Endothelial cell of umbilical vein (primary cell): ENCODE data around the gene EPRS1. TPM values are rescaled to one million over a fixed set of nuclear protein-coding genes. Genes with fewer than 3 reads are reported as not detected.

Source experiments
- BruUV-seq: library from RNA; stranded (reverse); fragments of 400-500 nt; replicated peaks from 2 replicates; lab custom pipeline; 2021; lab: Mats Ljungman, UMichigan
- CTCF ChIA-PET: fragments of 300-600, 350-600 bp; sonication (Branson Sonifier 250); formaldehyde crosslinking; loops from one replicate; lab custom pipeline; 2021; ENCODE audit warnings: antibody characterized with exemption, inconsistent platforms; lab: Charles Lee
- POLR2A ChIA-PET: fragments of 300-600, 350-600 bp; sonication (Branson Sonifier 250); formaldehyde crosslinking; loops from one replicate; lab custom pipeline; 2021; ENCODE audit warnings: antibody characterized with exemption, inconsistent platforms; lab: Charles Lee
- DNase-seq: peaks from one replicate; pipeline ENCODE4 v3.0.0-alpha.2; 2011; ENCODE audit warnings: low read depth, low spot score
- FAIRE-seq: peaks from 2 replicates; lab custom pipeline; 2011; peaks lifted over from hg19 to GRCh38; lab: Jason Lieb, UNC
- H2AFZ ChIP-seq: 2 replicates; pipeline ENCODE4 v1.6.0; 2012; ENCODE audit warnings: low read depth, low read length, control low read depth, inconsistent platforms
- H3K27ac ChIP-seq: 2 replicates; pipeline ENCODE4 v1.5.1; 2011; ENCODE audit warnings: low read depth, mild to moderate bottlenecking, control low read depth, low read length, moderate library complexity; ENCODE audit not compliant: insufficient read depth
- H3K27me3 ChIP-seq, 2 experiments: 2 replicates each; pipeline versions ENCODE4 v1.6.0 to v1.6.1; 2011; ENCODE audit warnings: low read length in 2 of 2, mixed read lengths in 1 of 2; ENCODE audit not compliant: control insufficient read depth in 2 of 2, insufficient read depth in 2 of 2
- H3K36me3 ChIP-seq, 2 experiments: 2 replicates in 1 of 2; 3 replicates in 1 of 2; pipeline ENCODE4 v1.5.1; 2011; ENCODE audit warnings: low read length in 2 of 2, mild to moderate bottlenecking in 1 of 2, moderate library complexity in 1 of 2; ENCODE audit not compliant: control insufficient read depth in 2 of 2, insufficient read depth in 2 of 2; ENCODE audit errors: extremely low read depth in 1 of 2
- H3K4me1 ChIP-seq: 3 replicates; pipeline ENCODE4 v1.5.1; 2011; ENCODE audit warnings: mild to moderate bottlenecking, low read length; ENCODE audit not compliant: control insufficient read depth, insufficient read depth; ENCODE audit errors: extremely low read depth
- H3K4me2 ChIP-seq: 2 replicates; pipeline ENCODE4 v1.6.1; 2011; ENCODE audit warnings: low read length, control low read depth, mixed read lengths; ENCODE audit not compliant: insufficient read depth
- H3K4me3 ChIP-seq, 3 experiments: fragments of 200-600 bp in 1 of 3; sonication (generic), shearing (Covaris generic) in 1 of 3; replicated peaks in 1 of 3; 2 replicates each; pipeline ENCODE4 v1.5.1; 2011 to 2016; ENCODE audit warnings: control low read depth in 3 of 3, low read length in 3 of 3, mild to moderate bottlenecking in 2 of 3, inconsistent platforms in 1 of 3, low read depth in 1 of 3, moderate library complexity in 1 of 3; ENCODE audit not compliant: insufficient read depth in 1 of 3
- H3K79me2 ChIP-seq: 2 replicates; pipeline ENCODE4 v1.6.0; 2012; ENCODE audit warnings: low read length, inconsistent platforms; ENCODE audit not compliant: control insufficient read depth, insufficient read depth
- H3K9ac ChIP-seq: replicated peaks from 2 replicates; pipeline ENCODE3; 2011; ENCODE audit warnings: low read length, control low read depth; ENCODE audit not compliant: insufficient read depth; ENCODE audit errors: extremely low read depth
- H3K9me1 ChIP-seq: replicated peaks from 3 replicates; pipeline ENCODE4 v1.6.0; 2011; ENCODE audit warnings: mild to moderate bottlenecking, low read length; ENCODE audit not compliant: control insufficient read depth, insufficient read depth; ENCODE audit errors: extremely low read depth
- H3K9me3 ChIP-seq: replicated peaks from 2 replicates; pipeline ENCODE4 v1.5.1; 2012; ENCODE audit warnings: low read length, inconsistent platforms; ENCODE audit not compliant: control insufficient read depth, insufficient read depth
- H4K20me1 ChIP-seq: replicated peaks from 2 replicates; pipeline ENCODE3; 2011; ENCODE audit warnings: mild to moderate bottlenecking, low read length; ENCODE audit not compliant: control insufficient read depth, insufficient read depth; ENCODE audit errors: extremely low read depth
- EZH2 ChIP-seq: IDR thresholded peaks from 2 replicates; pipeline ENCODE4 v1.6.1; 2012; ENCODE audit warnings: borderline replicate concordance, low read depth, mild to moderate bottlenecking, moderate library complexity, low read length, inconsistent platforms; ENCODE audit not compliant: severe bottlenecking
- FOS ChIP-seq: IDR thresholded peaks from 2 replicates; pipeline ENCODE4 v1.6.1; 2011; ENCODE audit warnings: mild to moderate bottlenecking, low read length, moderate library complexity, borderline replicate concordance; ENCODE audit not compliant: insufficient read depth
- JUN ChIP-seq: IDR thresholded peaks from 2 replicates; pipeline ENCODE4 v1.6.1; 2011; ENCODE audit warnings: borderline replicate concordance, low read depth; ENCODE audit not compliant: insufficient read length, insufficient read depth
- MYC ChIP-seq: IDR thresholded peaks from one replicate; pipeline ENCODE4 v1.6.1; 2011; ENCODE audit warnings: mild to moderate bottlenecking, low read depth, low read length
- dilution Hi-C: fragments of 300-500 bp; cut with MboI; formaldehyde crosslinking; loops from one replicate; pipeline ENCODE4 v1.15.0; 2019; ENCODE audit warnings: low sequenced_read_pairs; ENCODE audit not compliant: extremely low pct_ligation_motif_present
- intact Hi-C: fragments of 100-400 bp; cut with micrococcal nuclease; formaldehyde crosslinking; loops from one replicate; pipeline ENCODE4 v1.10.0; 2022
- polyA plus RNA-seq, 4 experiments: library from polyadenylated mRNA; depleted of rRNA in 3 of 4; stranded (reverse) in 3 of 4; unstranded in 1 of 4; fragments of >200 nt; gene quantifications; 2 replicates each; pipeline versions ENCODE4 v1.2.1 to v1.2.3, GENCODE V29; 2011 to 2012; ENCODE audit warnings: missing spikeins in 1 of 4
- total RNA-seq: library from RNA; stranded (reverse); gene quantifications from 2 replicates; pipeline ENCODE4 v1.2.3, GENCODE V29; 2021

Gene EPRS1
- total and polyA plus RNA-seq, 2 donors (not counting 3 experiments of a cell fraction or from before 2014, with no cell fraction given): 22.9 to 109 TPM

- BruUV-seq: no TSS peak
- Histone ChIP-seq H3K4me3 (no peak overlapping the region), H3K9ac (no peak overlapping the region), H4K20me1 (no peaks in the 10 kb centered on the region), H2AFZ (no peak overlapping the region), H3K4me2 (peak overlapping the region; percentile 53), H3K27ac (no peak overlapping the region), H3K4me1 (peaks cover 5% of the 10 kb centered on the region), H3K36me3 (no peaks in the 10 kb centered on the region), H3K27me3 (no peaks in the 10 kb centered on the region), H3K79me2 (no peaks in the 10 kb centered on the region), H3K9me1 (no peaks in the 10 kb centered on the region), H3K9me3 (no peaks in the 10 kb centered on the region)
- TF ChIP-seq MYC: no peak
- TF ChIP-seq FOS: peak; percentile 16
- dilution Hi-C loops (no loop called here), intact Hi-C loops (no loop called here)
- DNase-seq: peak; percentile 74
- FAIRE-seq: peak; percentile 18
- CTCF ChIA-PET: interaction anchor here (0.7 kb wide), 1 partner anchor 9 kb away, joined by 3 read pairs; no protein-coding TSS in a partner anchor
- POLR2A ChIA-PET: no interaction called here
Observed at GRCh38 chr1:220076861-220077762, 30.8 kb upstream of the EPRS1 start.

DNA sequence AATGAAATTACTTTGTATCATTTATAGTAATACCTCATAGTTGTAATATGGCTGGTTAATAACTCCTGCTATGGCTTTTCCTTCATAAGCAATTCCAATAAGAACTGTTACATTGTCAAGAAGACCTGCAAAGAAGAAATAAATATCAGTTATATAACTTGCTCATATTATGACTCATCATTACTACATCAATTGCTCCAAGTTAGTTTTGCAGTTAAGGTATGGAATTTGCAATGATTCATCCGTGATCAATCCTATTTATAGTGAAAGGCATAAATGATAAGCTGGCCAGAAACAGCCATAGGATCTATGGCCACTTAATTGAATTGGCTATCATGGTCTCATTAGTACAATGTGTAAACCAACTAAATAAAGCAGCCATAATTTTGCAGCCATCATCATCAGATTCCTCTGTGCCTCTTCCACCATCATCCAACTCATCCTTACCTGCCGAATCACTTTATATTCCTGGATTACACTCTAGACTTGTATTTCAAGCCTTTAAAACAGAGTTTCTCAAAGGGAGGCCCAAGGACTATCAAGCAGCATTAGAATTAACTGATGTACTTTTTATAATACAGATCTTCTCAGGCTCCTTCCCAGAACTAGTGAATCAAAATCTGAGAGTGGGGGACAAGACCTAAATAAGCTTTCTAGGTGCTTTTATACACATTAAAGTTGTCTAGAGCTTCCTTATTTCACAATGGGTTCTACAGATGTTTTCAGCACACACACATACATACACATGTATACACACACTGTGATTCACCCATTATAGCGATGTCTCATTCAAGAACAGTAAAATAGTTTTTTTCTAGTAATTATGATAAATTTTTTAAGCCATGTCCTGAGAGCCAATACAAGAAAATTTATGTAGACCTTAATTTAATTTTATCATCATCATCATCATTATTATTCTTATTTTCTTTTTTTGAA lies 21.2 kb upstream of the EPRS1 start:
- Histone ChIP-seq H3K4me3 (no peak overlapping the region), H3K27me3 (no peaks in the 10 kb centered on the region), H3K9me1 (no peaks in the 10 kb centered on the region), H3K36me3 (peaks cover 3 to 7% of the 10 kb centered on the region in 2 experiments), H3K79me2 (no peaks in the 10 kb centered on the region), H3K27ac (no peak overlapping the region), H2AFZ (no peak overlapping the region), H3K9ac (no peak overlapping the region), H3K4me2 (no peak overlapping the region), H4K20me1 (no peaks in the 10 kb centered on the region), H3K4me1 (peaks cover 4% of the 10 kb centered on the region), H3K9me3 (no peaks in the 10 kb centered on the region)
- BruUV-seq: no TSS peak
- FAIRE-seq (no peak), DNase-seq (no peak)
- CTCF ChIA-PET: interaction anchor here (0.8 to 1.0 kb wide), 2 partner anchors 22 to 46 kb away, joined by 3 read pairs; partner anchors contain the start of gene BPNT1
- TF ChIP-seq JUN: peak; percentile 62
- no peak for TF ChIP-seq MYC
- TF ChIP-seq FOS: peak; percentile 61
- no peak for TF ChIP-seq EZH2
- intact Hi-C loops: no loop called here
- dilution Hi-C loops: no loop called here
- POLR2A ChIA-PET: no interaction called here
